ENCODE results near the gene HOXB8. TPM values are rescaled to one million over a fixed set of nuclear protein-coding genes. Genes with fewer than 3 reads are reported as not detected.

The HOXB8 gene
- total RNA-seq, 3 donors from 2014 or later = 0.59 to 4.6 (median 4.6) TPM

- no peak for TF ChIP-seq CTCF (IDR thresholded peaks at IDR 0.05)
- TF ChIP-seq POLR2AphosphoS5 (IDR thresholded peaks at IDR 0.05) = no peak
- no peak for TF ChIP-seq POLR2A (IDR thresholded peaks at IDR 0.05)
- intact Hi-C loops (cut with DNase I; ENCODE audit: low total_unique reads) = no loop called here
- no peak for DNase-seq (ENCODE audit: low spot score in 2 of 2)
- H3K27me3 ChIP-seq = peaks cover 6 to 100% of the 10 kb centered on the region in 2 donors
- no peak overlapping the region for H3K4me3 ChIP-seq
- no peaks in the 10 kb centered on the region for H3K36me3 ChIP-seq
- H3K27ac ChIP-seq = no peak overlapping the region
- no peaks in the 10 kb centered on the region for H3K9me3 ChIP-seq
- no peaks in the 10 kb centered on the region for H3K4me1 ChIP-seq
These were observed 16.8 kb upstream of the HOXB8 start for GRCh38 chr17:48631693-48632578.

- TF ChIP-seq POLR2AphosphoS5 (IDR thresholded peaks at IDR 0.05) (no peak), POLR2A (IDR thresholded peaks at IDR 0.05) (no peak), CTCF (IDR thresholded peaks at IDR 0.05) (no peak)
- Histone ChIP-seq H3K27ac (no peak overlapping the region), H3K36me3 (no peaks in the 10 kb centered on the region), H3K9me3 (no peaks in the 10 kb centered on the region), H3K4me3 (no peak overlapping the region), H3K4me1 (peaks cover 4 to 7% of the 10 kb centered on the region in 2 donors), H3K27me3 (peaks cover 10 to 100% of the 10 kb centered on the region in 2 donors)
- intact Hi-C loops (cut with DNase I; ENCODE audit: low total_unique reads) = no loop called here
- no peak for DNase-seq (ENCODE audit: low spot score in 2 of 2)
These were observed 16.0 kb upstream of the HOXB8 start for GRCh38 chr17:48630925-48631692.

- H3K27me3 ChIP-seq = peaks cover 11 to 100% of the 10 kb centered on the region in 2 donors
- peaks cover 7 to 13% of the 10 kb centered on the region in 2 donors for H3K4me1 ChIP-seq
- H3K36me3 ChIP-seq = no peaks in the 10 kb centered on the region
- no peak overlapping the region for H3K27ac ChIP-seq
- H3K4me3 ChIP-seq = no peak overlapping the region
- no peak for DNase-seq (ENCODE audit: low spot score in 2 of 2)
- intact Hi-C loops (cut with DNase I; ENCODE audit: low total_unique reads) = no loop called here
- no peak for TF ChIP-seq POLR2A (IDR thresholded peaks at IDR 0.05)
- TF ChIP-seq CTCF (IDR thresholded peaks at IDR 0.05) = no peak
- TF ChIP-seq POLR2AphosphoS5 (IDR thresholded peaks at IDR 0.05) = no peak
- no peaks in the 10 kb centered on the region for H3K9me3 ChIP-seq
These were observed 15.2 kb upstream of the HOXB8 start for GRCh38 chr17:48630009-48630924.

GRCh38 chr17:48629411-48629759, 14.3 kb upstream of the HOXB8 start:
- peaks cover 16 to 100% of the 10 kb centered on the region in 2 donors for H3K27me3 ChIP-seq
- peaks cover 14 to 18% of the 10 kb centered on the region in 2 donors for H3K4me1 ChIP-seq
- no peak overlapping the region for H3K27ac ChIP-seq
- H3K9me3 ChIP-seq = no peaks in the 10 kb centered on the region
- H3K36me3 ChIP-seq = no peaks in the 10 kb centered on the region
- intact Hi-C loops (cut with DNase I; ENCODE audit: low total_unique reads) = no loop called here
- no peak for DNase-seq (ENCODE audit: low spot score in 2 of 2)
- no peak for TF ChIP-seq POLR2AphosphoS5 (IDR thresholded peaks at IDR 0.05)
- no peak for TF ChIP-seq CTCF (IDR thresholded peaks at IDR 0.05)
- TF ChIP-seq POLR2A (IDR thresholded peaks at IDR 0.05) = no peak
- no peak overlapping the region for H3K4me3 ChIP-seq

Data from breast epithelium (tissue), 4 donors.